M059J (cell line): ENCODE results near the gene KCNJ12. TPM values are rescaled to one million over a fixed set of nuclear protein-coding genes. Genes with fewer than 3 reads are reported as not detected.
"Not testable (repeated sequence)": the region's sequence is repeated elsewhere in the genome, so short reads cannot be mapped to it uniquely, and the experiment has no call there.

Source experiments
- DNase-seq: peaks from one replicate; pipeline ENCODE4 v3.0.0-alpha.2; 2012; ENCODE audit warnings: low read depth
- total RNA-seq: library from RNA; depleted of rRNA; stranded (reverse); fragments of >200 nt; shearing (Covaris generic); gene quantifications from 2 replicates; pipeline ENCODE4 v1.2.3, GENCODE V29; 2014

The KCNJ12 gene
- total RNA-seq, 1 experiment from 2014 or later = 0.22 TPM

DNA sequence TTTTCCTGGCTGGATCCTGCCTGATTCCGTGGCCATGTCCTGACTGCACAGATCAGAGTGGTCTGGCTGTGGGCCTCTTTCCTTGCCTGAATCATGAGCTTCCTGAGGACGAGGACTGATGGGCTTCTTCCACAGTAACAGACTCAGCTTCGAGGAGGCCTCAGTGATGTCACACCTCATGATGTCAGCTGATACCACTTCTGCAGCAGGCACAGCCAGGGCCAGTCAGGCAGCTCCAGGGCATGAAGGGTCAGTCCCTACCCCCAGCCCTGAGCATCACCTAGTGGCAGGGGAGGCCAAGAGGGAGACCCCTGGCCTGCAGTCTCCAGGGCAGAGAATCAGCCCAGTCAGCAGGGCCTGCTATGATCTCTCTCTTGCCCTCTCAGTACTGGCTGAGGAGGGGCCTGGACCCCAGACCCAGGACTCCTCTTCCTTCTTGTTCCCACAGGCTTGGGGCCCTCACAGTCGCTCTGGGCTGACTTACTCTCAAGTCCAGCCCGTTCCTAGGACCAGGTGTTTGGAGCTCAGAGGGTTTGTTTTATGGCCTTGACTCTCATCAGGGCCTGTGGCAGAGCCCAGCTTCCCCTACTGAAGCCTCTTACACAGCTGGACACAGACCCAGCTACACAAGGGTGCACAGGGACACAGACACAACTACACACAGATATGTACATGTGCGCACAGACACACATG, 26.7 kb upstream of the KCNJ12 start:
- not testable (repeated sequence) for DNase-seq

DNA sequence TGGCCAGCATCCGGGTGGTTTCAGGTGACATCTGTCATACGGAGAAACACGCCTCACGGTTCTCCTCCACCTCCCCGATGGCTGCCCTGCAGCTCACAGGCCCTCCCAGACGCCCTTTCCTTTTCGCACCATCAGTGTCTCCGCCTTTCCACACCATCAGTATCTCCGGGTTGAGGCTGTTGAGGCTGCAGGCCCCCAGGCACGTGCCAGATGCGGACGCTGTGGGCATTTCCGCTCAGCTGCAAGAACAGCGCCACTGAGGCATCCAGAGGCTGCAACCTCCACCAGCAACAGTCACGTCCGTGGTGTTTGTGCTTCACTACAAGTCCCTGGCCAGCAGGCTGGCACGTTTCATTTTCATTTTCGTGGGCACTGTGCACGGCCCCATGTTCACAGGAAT, 25.7 kb upstream of the KCNJ12 start:
- DNase-seq = not testable (repeated sequence)

- DNase-seq = no peak
Measured at GRCh38 chr17:21351366-21352065, 24.6 kb upstream of the KCNJ12 start.

- DNase-seq = no peak
Measured at GRCh38 chr17:21352221-21352980, 23.8 kb upstream of the KCNJ12 start.

- DNase-seq = no peak
Measured at GRCh38 chr17:21352981-21353265, 23.2 kb upstream of the KCNJ12 start.

GRCh38 chr17:21353326-21354010, 22.7 kb upstream of the KCNJ12 start:
- no peak for DNase-seq

- DNase-seq = no peak
Measured at GRCh38 chr17:21354796-21355385, 21.3 kb upstream of the KCNJ12 start.

DNA sequence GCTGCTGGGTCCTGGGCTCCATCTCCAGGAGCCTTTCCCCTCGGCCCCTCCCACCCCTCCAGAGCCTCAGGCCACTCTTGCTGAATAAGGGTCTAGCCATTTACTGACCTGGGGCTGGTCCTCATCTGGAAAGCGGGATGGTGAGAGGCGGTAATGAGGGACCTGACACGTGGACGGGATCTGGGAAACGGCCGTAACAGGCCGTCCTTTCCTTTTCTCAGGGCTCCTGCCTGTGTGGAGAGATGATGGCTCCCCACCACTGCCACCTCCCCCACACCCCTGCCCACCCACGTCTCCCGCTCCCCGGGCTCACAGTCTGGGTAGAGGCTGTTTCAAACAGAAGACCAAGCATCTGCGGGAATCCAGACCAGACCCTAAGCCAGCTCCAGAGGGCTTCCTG, 20.6 kb upstream of the KCNJ12 start:
- DNase-seq = no peak

DNA sequence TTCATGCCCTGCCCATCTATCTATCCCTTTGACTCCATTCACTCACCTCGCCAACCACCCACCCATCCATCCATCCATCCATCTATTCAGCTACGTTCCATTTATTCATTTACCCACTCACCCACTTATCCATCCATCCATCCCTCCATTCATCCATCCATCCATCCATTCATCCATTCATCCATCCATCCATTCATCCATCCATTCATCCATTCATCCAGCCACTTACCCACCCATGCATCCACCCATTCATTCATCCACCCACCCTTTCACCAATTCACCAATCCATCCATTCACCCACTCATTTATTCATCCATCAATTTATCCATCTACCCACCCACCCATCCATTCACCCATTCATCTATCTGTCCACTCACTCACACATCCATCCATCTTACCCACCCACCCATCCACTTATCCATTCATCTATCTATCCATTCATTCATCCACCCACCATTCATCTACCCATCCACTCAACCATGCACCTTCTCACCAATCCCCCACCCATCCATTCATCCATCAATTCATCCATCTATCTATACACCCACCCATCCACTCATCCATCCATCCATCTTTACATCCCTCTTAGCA, 19.5 kb upstream of the KCNJ12 start:
- DNase-seq = no peak

- DNase-seq = no peak
Measured at GRCh38 chr17:21357281-21357680, 18.9 kb upstream of the KCNJ12 start.

- DNase-seq = no peak
Measured at GRCh38 chr17:21357696-21358656, 18.2 kb upstream of the KCNJ12 start.

DNA sequence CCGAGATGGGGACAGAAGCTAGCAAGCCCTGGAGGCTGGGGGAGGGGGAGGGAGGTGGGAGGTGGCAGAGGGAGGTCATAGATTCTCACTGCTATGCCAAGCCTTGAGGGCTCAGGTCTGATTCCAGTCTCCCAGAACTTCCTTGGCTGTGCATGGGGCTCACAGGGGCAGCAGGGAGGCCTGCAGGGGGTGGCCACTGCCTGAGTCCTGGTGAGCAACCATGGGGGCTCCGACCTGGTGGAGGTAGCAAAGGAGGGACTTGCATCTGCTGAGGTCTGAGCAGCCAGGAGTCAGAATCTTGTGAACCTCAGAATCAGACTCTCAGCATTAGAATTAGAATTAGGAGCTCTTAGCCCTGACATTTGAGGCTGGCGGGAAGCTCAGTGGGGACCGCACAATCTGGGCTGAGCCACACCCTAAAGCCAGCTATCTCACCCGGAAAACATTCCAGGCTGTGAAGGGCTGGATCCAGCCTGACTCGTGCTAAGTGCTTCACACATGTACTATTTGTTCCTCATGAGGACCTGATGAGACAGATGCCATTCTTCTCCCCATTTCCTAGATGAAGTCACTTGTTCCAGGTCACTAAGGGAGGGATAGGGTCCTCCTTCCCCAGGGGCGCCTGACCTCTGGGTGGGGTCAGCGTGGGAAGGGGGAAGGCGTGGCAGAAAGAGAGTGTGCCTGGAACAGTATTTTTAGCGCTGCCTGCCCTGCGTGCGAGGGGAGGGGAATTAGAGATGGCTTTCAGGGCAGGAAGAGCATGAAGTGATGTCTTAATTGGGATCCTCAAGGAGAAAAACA, 17.3 kb upstream of the KCNJ12 start:
- DNase-seq = no peak

GRCh38 chr17:21359483-21359840, 16.7 kb upstream of the KCNJ12 start:
- no peak for DNase-seq

- DNase-seq = no peak
Measured at GRCh38 chr17:21360048-21360447, 16.1 kb upstream of the KCNJ12 start.

GRCh38 chr17:21361020-21361809, 14.9 kb upstream of the KCNJ12 start:
- no peak for DNase-seq

GRCh38 chr17:21362331-21362931, 13.7 kb upstream of the KCNJ12 start:
- DNase-seq = no peak

DNA sequence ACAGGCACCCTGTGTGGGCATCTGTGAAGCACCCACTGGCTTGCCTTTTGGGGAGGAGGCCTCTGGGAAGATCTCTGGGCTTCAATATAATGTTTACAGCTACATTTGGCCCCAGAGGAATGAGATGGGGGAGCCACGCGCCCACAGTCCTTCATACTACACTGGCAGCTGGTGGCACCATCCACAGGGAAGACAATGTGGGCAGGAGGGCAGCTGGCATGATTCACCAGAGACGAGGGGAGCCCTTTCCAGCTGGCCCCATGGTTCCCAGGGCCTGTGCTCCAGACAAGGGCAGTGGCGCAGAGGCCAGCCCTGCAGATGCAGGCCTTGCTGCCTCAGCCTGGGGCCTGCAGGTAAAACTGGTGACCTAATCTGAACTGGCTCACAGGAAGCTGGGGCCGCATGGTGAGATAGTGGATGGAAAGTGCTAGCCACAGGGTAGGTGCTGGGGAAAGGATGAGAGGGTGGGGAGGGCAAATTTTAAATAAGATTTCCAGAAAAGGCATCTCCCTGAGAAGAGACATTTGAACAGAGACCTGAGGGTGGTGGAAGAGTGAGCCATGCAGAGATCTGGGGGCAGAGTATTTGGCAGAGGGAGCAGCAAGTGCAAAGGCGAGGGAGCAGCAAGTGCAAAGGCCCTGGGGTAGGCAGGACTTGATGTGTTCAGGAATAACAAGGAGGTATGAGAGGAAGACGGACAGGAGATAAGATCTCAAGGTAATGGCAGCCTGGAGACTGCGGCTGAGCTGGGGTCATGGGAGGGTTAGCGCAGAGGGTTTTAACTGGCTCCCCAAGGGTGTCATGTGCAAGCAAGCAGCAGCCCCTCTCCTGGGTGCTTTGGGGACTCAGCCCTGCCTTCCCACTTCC, 12.1 kb upstream of the KCNJ12 start:
- no peak for DNase-seq
